Measurements from ENCODE around the gene MRPS23. TPM values are rescaled to one million over a fixed set of nuclear protein-coding genes. Genes with fewer than 3 reads are reported as not detected.

The MRPS23 gene
- 59.2 and 83.4 TPM in 2 replicates for total RNA-seq (2014; rRNA removed; shearing (Covaris generic))

DNA sequence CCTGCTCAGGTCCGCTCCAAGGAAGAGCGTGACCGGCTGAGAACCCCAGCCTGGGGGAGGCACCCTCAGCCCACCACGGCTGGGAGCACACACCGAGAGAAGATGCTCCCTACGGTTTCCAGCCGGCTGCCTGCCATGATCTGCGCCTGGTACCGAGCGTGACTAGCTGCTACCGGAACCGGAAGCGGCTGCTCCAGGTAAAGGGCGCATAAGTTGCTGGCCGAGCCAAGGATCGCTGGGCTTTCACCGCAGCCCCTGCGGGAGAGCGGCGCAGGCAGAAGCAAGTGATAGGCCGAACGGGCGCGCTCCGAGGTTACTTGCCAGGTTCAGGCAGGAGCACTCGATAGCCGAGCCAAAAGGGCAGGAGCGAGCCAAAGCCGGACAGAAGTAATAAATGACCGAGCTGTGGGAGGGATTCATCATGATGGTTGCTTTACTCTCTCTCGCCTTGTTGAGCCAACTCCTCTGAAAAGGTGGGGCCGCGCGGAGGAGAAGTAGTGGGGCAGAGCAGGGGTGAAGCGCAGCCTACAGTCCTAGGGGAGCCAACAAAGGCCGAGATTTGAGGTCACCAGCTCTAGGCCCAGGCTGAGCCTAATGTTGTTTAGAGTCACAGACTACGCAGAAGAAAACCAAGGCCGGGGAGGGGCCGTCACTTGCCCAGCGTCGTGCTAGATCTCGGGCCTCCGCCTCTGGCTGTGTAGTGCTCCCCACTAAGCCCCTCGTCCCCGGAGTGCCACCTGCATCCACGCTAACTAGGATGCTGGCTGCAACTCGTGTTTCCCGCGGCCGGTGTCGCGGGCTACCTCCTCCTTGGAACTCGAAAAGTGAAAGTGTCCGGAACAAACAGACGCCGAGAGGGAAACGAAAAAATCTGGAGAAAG, at the start of gene MRPS23:
MRPS23 (minus strand) TSS at position 171 of the 881 bp plus-strand sequence; CDS start at position 137, 34 bp downstream.
- Histone ChIP-seq H3K27ac (peak within 1 kb of the TSS; percentile 46), H3K4me3 (peak within 1 kb of the TSS; percentile 65)
- DNase-seq (ENCODE audit: low read depth in 1 of 2, low spot score in 2 of 2): peak; percentile 95 to 99

GRCh38 chr17:57899391-57899790, 49.5 kb upstream of the MRPS23 start:
- Histone ChIP-seq H3K27ac (peak overlapping the region; percentile 35), H3K36me3 (peaks cover 6% of the 10 kb centered on the region; the same call in 1 of the 2 replicates)
- DNase-seq (ENCODE audit: low read depth in 1 of 2, low spot score in 2 of 2): no peak

More for the DNA sequence above, at the start of gene MRPS23:
- peaks cover 11% of the 10 kb centered on the region for H3K4me1 ChIP-seq (replicated peaks)
- H3K9me3 ChIP-seq (replicated peaks): no peaks in the 10 kb centered on the region
- H3K27me3 ChIP-seq (replicated peaks): no peaks in the 10 kb centered on the region
- H3K36me3 ChIP-seq: peaks cover 23% of the 10 kb centered on the region

DNA sequence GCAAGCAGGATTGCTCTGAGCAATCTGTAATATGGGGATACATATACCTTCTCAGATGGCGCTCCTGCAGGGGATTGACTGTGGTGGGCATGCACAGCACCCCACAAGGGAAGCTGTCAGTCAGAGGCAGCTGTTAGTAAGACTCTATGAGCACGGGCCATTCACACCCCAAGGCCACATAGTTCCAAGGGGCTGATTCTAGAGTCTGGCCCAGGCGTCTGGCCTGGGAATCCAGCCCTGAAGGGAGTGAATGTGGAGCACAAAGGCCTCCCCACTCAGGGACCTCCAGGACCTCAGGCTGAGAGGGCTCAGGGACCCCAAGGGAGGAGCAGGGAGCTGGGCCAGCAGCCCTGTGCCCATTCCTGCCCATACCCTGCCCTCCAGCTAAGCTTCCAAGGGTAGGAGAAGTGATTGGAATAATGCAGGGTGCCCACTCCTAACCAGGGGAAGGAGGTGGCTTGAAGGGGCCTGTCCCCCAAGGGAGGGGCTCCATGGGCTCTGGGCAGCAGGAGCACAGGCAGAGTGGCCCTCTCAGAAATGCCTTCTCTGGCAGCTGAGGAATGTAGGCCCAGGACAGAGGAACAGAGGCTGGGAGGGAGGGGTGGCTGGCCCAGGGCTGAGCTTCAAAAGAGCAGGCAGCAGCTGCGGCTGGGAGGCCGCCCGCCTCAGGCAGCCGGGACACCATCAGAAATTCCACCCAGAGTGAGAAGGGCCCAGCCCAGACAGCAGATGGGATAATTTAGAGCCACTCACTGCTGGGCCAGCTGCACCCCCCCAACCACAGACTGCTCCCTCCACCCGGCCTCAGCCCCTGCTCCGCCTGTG, 48.9 kb upstream of the MRPS23 start:
- DNase-seq (ENCODE audit: low read depth in 1 of 2, low spot score in 2 of 2): peak; percentile 90 to 95
- Histone ChIP-seq H3K9me3 (replicated peaks) (no peaks in the 10 kb centered on the region), H3K27me3 (replicated peaks) (no peaks in the 10 kb centered on the region), H3K27ac (peak overlapping the region; percentile 35), H3K4me1 (replicated peaks) (peaks cover 53% of the 10 kb centered on the region), H3K36me3 (peaks cover 6% of the 10 kb centered on the region; the same call in 1 of the 2 replicates), H3K4me3 (no peak overlapping the region)

More at GRCh38 chr17:57899391-57899790, 49.5 kb upstream of the MRPS23 start:
- peaks cover 53% of the 10 kb centered on the region for H3K4me1 ChIP-seq (replicated peaks)
- no peaks in the 10 kb centered on the region for H3K27me3 ChIP-seq (replicated peaks)
- no peaks in the 10 kb centered on the region for H3K9me3 ChIP-seq (replicated peaks)
- H3K4me3 ChIP-seq: no peak overlapping the region

GRCh38 chr17:57895382-57896060, 45.7 kb upstream of the MRPS23 start:
- no peak for DNase-seq (ENCODE audit: low read depth in 1 of 2, low spot score in 2 of 2)
- Histone ChIP-seq H3K27ac (no peak overlapping the region), H3K36me3 (peaks cover 3% of the 10 kb centered on the region; the same call in 1 of the 2 replicates), H3K27me3 (replicated peaks) (no peaks in the 10 kb centered on the region), H3K4me3 (no peak overlapping the region), H3K9me3 (replicated peaks) (no peaks in the 10 kb centered on the region), H3K4me1 (replicated peaks) (peaks cover 68% of the 10 kb centered on the region)

DNA sequence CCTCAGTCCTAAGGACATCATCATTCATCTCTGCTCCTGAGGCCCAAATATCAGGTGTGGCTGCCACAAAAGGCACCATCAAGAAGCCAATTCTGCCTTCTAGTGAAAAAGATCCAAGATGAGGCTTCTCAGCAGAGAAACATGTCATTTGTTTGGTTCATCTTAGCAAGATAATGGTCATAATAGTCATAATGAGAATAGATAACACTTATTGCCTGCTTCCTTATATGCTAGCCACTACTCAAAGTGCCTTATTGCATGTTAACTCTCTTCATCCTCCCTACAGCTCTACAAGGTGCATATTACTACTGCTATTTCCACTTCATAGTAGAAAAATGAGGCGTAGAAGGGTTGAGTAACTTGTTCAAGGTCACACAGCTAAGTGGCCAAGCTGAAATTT, 45.0 kb upstream of the MRPS23 start:
- H3K27ac ChIP-seq: no peak overlapping the region
- no peak for DNase-seq (ENCODE audit: low read depth in 1 of 2, low spot score in 2 of 2)
- H3K4me1 ChIP-seq (replicated peaks): peaks cover 68% of the 10 kb centered on the region
- peaks cover 7% of the 10 kb centered on the region; the same call in 1 of the 2 replicates for H3K36me3 ChIP-seq
- H3K9me3 ChIP-seq (replicated peaks): no peaks in the 10 kb centered on the region
- no peaks in the 10 kb centered on the region for H3K27me3 ChIP-seq (replicated peaks)
- no peak overlapping the region for H3K4me3 ChIP-seq

GRCh38 chr17:57892820-57893595, 43.2 kb upstream of the MRPS23 start:
- DNase-seq (ENCODE audit: low read depth in 1 of 2, low spot score in 2 of 2): peak; percentile 94
- Histone ChIP-seq H3K9me3 (replicated peaks) (no peaks in the 10 kb centered on the region), H3K4me3 (no peak overlapping the region), H3K27ac (peak overlapping the region; percentile 93), H3K27me3 (replicated peaks) (no peaks in the 10 kb centered on the region), H3K36me3 (peaks cover 7% of the 10 kb centered on the region; the same call in 1 of the 2 replicates), H3K4me1 (replicated peaks) (peaks cover 52% of the 10 kb centered on the region)

GRCh38 chr17:57892146-57892819, 42.4 kb upstream of the MRPS23 start:
- peak; percentile 91 to 96 for DNase-seq (ENCODE audit: low read depth in 1 of 2, low spot score in 2 of 2)
- Histone ChIP-seq H3K9me3 (replicated peaks) (no peaks in the 10 kb centered on the region), H3K4me1 (replicated peaks) (peaks cover 51% of the 10 kb centered on the region), H3K36me3 (peaks cover 7% of the 10 kb centered on the region; the same call in 1 of the 2 replicates), H3K27ac (peak overlapping the region; percentile 93), H3K4me3 (no peak overlapping the region), H3K27me3 (replicated peaks) (no peaks in the 10 kb centered on the region)

DNA sequence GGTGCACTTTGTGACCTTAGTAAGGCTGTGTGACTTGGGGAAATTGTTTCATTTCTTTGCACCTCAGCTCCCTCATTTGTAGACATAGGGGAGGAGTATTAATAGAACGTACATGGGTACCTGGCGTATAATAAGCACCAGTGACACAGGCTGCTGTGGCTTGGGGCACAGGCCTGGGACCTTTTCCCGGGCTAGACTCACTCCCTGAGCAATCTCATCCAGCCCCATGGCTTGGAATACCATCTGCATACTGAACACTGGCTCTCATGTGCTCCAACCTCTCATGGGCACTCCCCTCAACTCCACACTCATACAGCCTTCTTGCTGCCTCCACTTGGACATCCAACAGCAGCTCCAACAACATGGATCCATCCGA, 41.0 kb upstream of the MRPS23 start:
- H3K36me3 ChIP-seq: peaks cover 12% of the 10 kb centered on the region
- no peak overlapping the region for H3K4me3 ChIP-seq
- peaks cover 51% of the 10 kb centered on the region for H3K4me1 ChIP-seq (replicated peaks)
- H3K27ac ChIP-seq: peak overlapping the region; percentile 52
- no peaks in the 10 kb centered on the region for H3K9me3 ChIP-seq (replicated peaks)
- no peak for DNase-seq (ENCODE audit: low read depth in 1 of 2, low spot score in 2 of 2)
- H3K27me3 ChIP-seq (replicated peaks): no peaks in the 10 kb centered on the region

DNA sequence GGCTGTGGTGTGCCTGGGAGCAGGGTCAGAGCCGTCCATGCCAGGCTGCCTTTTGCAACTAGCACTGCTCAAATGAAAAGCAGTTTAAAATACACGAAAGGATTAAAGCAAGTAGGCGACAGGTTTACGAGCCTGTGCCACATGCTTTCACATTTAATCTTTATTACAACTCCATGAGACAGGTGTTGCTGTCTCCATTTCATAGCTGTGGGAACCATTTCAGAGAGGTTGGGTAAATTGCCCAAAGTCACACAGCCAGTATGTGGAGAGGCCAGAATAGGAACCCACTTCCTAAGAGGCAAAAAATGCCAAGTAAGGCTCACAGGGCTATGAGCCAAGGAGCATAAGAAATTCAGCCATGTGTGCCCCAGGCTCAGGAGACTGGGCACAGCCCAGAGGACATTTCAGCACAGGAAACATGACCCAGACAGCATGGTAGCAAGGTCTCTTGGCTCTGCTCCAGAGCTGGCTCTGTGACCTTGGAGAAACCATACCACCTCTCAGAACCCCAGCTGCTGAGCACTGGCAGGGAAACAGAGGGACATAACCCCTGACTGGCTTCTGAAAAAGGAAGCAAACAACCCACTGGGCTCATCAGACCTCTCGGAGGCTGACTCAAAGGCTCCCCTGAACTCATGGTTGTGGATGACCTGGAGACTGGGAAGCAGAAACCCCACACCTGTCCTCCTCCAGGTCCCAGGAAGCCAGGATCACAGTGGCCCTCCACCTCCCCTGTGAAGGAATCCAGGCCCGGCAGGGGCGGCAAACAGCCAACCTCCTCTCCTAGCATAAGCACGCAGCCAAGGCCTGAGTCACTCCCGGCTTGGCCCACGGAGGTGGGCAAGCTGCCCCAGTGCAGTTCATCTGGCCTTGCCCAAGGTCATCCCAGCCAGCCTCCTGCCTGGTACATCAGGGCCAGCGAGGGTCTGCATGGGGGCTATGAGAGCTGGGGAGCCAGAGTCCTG, 40.3 kb upstream of the MRPS23 start:
- H3K4me1 ChIP-seq (replicated peaks): peaks cover 51% of the 10 kb centered on the region
- DNase-seq (ENCODE audit: low read depth in 1 of 2, low spot score in 2 of 2): peak; percentile 76 to 86

GRCh38 chr17:57889252-57889651, 39.4 kb upstream of the MRPS23 start:
- H3K4me1 ChIP-seq (replicated peaks): peaks cover 46% of the 10 kb centered on the region

More for the DNA sequence above, 40.3 kb upstream of the MRPS23 start:
- H3K4me3 ChIP-seq: no peak overlapping the region
- no peaks in the 10 kb centered on the region for H3K9me3 ChIP-seq (replicated peaks)
- peaks cover 18% of the 10 kb centered on the region for H3K36me3 ChIP-seq
- no peaks in the 10 kb centered on the region for H3K27me3 ChIP-seq (replicated peaks)
- peak overlapping the region; percentile 52 for H3K27ac ChIP-seq

DNA sequence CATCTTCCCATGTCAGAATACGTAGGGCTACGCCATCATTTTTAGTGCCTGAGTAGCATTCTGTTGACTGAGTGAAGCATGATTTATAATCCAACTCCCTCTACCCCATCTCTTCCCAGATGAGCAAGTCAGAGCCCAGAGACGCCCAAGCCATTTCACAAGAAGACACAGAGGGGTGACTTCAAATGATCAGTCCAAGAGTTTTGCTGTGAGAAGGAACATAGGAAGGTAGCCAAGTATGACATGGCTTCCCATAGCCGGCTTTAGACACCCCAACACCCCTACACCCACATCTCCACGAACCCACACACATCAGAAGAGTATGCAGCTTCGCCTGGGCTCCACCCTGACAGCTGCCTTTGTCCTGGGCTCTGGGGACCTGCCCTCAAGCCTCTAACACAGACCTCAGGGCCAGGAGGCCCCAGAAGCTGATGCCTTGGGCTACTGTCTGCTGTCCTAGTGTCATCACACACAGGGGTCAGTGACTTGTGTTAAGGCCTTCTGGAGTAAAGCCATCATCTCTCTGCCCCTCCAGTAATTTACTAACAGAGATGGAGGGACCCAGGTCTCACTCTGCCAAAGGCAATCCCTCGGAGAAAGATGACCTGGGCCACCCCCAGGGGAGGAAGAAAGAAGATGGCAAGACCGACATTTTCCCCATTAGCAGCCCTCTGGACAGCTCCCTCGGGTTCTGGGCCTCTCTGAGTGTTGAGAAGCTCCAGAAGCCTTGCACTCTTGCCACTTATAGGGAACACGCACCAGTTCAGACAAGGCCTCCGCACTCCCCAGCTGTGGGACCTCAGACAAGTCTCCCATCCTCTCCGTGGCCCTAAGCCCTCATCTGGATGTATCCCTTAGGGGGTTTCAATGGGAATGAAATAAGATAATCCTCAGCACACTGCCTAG, 38.7 kb upstream of the MRPS23 start:
- Histone ChIP-seq H3K27ac (no peak overlapping the region; the same call in 1 of the 2 replicates), H3K4me1 (replicated peaks) (peaks cover 39% of the 10 kb centered on the region), H3K4me3 (no peak overlapping the region), H3K36me3 (peaks cover 31% of the 10 kb centered on the region), H3K9me3 (replicated peaks) (no peaks in the 10 kb centered on the region), H3K27me3 (replicated peaks) (no peaks in the 10 kb centered on the region)
- DNase-seq (ENCODE audit: low read depth in 1 of 2, low spot score in 2 of 2): no peak

More at GRCh38 chr17:57889252-57889651, 39.4 kb upstream of the MRPS23 start:
- Histone ChIP-seq H3K9me3 (replicated peaks) (no peaks in the 10 kb centered on the region), H3K27ac (no peak overlapping the region), H3K4me3 (no peak overlapping the region), H3K36me3 (peaks cover 28% of the 10 kb centered on the region), H3K27me3 (replicated peaks) (no peaks in the 10 kb centered on the region)
- no peak for DNase-seq (ENCODE audit: low read depth in 1 of 2, low spot score in 2 of 2)

All from SJSA1 (cell line).